B cell (primary cell): ENCODE data around the gene TAPBP. TPM values are rescaled to one million over a fixed set of nuclear protein-coding genes. Genes with fewer than 3 reads are reported as not detected.
"Not testable (repeated sequence)": the region's sequence is repeated elsewhere in the genome, so short reads cannot be mapped to it uniquely, and the experiment has no call there.

Experiments
- ATAC-seq: fragments of 200-7000 bp; cut with Tn5 transposase; one replicate; pipeline ENCODE4 v1.10.0; 2021; ENCODE audit warnings: low read depth, mild to moderate bottlenecking, moderate number of reproducible peaks, moderate library complexity
- CTCF ChIA-PET: fragments of 350-600 bp; sonication (Branson Sonifier 250); formaldehyde crosslinking; loops from one replicate; lab custom pipeline; 2021; ENCODE audit warnings: antibody characterized with exemption, inconsistent platforms; lab: Charles Lee
- POLR2A ChIA-PET: fragments of 350-600 bp; sonication (Branson Sonifier 250); formaldehyde crosslinking; loops from one replicate; lab custom pipeline; 2021; ENCODE audit warnings: antibody characterized with exemption; lab: Charles Lee
- DNase-seq: peaks from one replicate; pipeline ENCODE4 v3.0.0; 2013
- H2AFZ ChIP-seq: 2 replicates; pipeline ENCODE4 v1.6.1; 2012; ENCODE audit warnings: mild to moderate bottlenecking, low read depth, low read length; ENCODE audit not compliant: insufficient read depth, poor library complexity, severe bottlenecking
- H3K27ac ChIP-seq, 2 donors: 1 replicate in 1 of 2; 2 replicates in 1 of 2; pipeline ENCODE4 v1.5.1; 2012 to 2013; ENCODE audit warnings: low read length in 2 of 2, mild to moderate bottlenecking in 2 of 2, moderate library complexity in 1 of 2
- H3K27me3 ChIP-seq, 4 experiments: fragments of 200-600 bp in 1 of 4; sonication (generic) in 1 of 4; replicated peaks in 1 of 4; 1 replicate in 2 of 4; 2 replicates in 2 of 4; pipeline versions ENCODE4 v1.6.1 to v1.7.0; 2013 to 2016; ENCODE audit warnings: low read length in 3 of 4, mild to moderate bottlenecking in 2 of 4, mixed read lengths in 1 of 4, moderate library complexity in 1 of 4; ENCODE audit not compliant: insufficient read depth in 4 of 4, control insufficient read depth in 3 of 4; ENCODE audit errors: control extremely low read depth in 1 of 4
- H3K36me3 ChIP-seq, 2 experiments: replicated peaks in 1 of 2; 1 replicate in 1 of 2; 2 replicates in 1 of 2; pipeline versions ENCODE4 v1.6.1 to v1.7.1; 2013; ENCODE audit warnings: low read length in 1 of 2; ENCODE audit not compliant: insufficient read depth in 2 of 2, control insufficient read depth in 1 of 2; ENCODE audit errors: control extremely low read depth in 1 of 2, extremely low read depth in 1 of 2
- H3K4me1 ChIP-seq, 2 donors: fragments of 200-600 bp in 1 of 2; sonication (generic) in 1 of 2; 1 replicate in 1 of 2; 2 replicates in 1 of 2; pipeline versions ENCODE4 v1.5.1 to v1.6.1; 2013 to 2017; ENCODE audit warnings: low read length in 2 of 2; ENCODE audit not compliant: control insufficient read depth in 2 of 2, insufficient read depth in 2 of 2
- H3K4me2 ChIP-seq: replicated peaks from 2 replicates; pipeline ENCODE3; 2012; ENCODE audit warnings: mild to moderate bottlenecking, low read depth, low read length; ENCODE audit not compliant: poor library complexity, severe bottlenecking
- H3K4me3 ChIP-seq, 5 experiments: fragments of 200-600 bp in 1 of 5; sonication (generic) in 1 of 5; 1 replicate in 3 of 5; 2 replicates in 2 of 5; pipeline versions ENCODE4 v1.5.1 to v1.7.0; 2011 to 2016; ENCODE audit warnings: low read length in 4 of 5, mild to moderate bottlenecking in 4 of 5, low read depth in 2 of 5, control low read depth in 1 of 5, moderate library complexity in 1 of 5; ENCODE audit not compliant: insufficient read depth in 1 of 5; ENCODE audit errors: control extremely low read depth in 1 of 5, extremely low read depth in 1 of 5
- H3K79me2 ChIP-seq: fragments of 200-600 bp; sonication (generic); one replicate; pipeline ENCODE4 v1.6.0; 2016; ENCODE audit warnings: low read length; ENCODE audit not compliant: control insufficient read depth, insufficient read depth
- H3K9ac ChIP-seq: fragments of 200-600 bp; sonication (generic); 2 replicates; pipeline ENCODE4 v1.6.1; 2017; ENCODE audit warnings: mild to moderate bottlenecking, low read length, moderate library complexity
- H3K9me3 ChIP-seq, 3 donors: one replicate each; pipeline versions ENCODE4 v1.6.1 to v1.7.1; 2013; ENCODE audit warnings: low read length in 2 of 3; ENCODE audit not compliant: control insufficient read depth in 2 of 3, insufficient read depth in 1 of 3; ENCODE audit errors: control extremely low read depth in 1 of 3
- H4K20me1 ChIP-seq: 2 replicates; pipeline ENCODE4 v1.6.0; 2012; ENCODE audit warnings: mild to moderate bottlenecking, low read length; ENCODE audit not compliant: insufficient read depth, control insufficient read depth, poor library complexity, severe bottlenecking
- H3K27ac Mint-ChIP-seq: one replicate; pipeline ENCODE4 v1.8.0; 2021; ENCODE audit warnings: mixed read lengths
- H3K27me3 Mint-ChIP-seq: one replicate; pipeline ENCODE4 v1.8.0; 2021; ENCODE audit warnings: mixed read lengths
- H3K4me1 Mint-ChIP-seq: one replicate; pipeline ENCODE4 v1.8.0; 2021; ENCODE audit warnings: mixed read lengths
- H3K4me3 Mint-ChIP-seq: one replicate; pipeline ENCODE4 v1.8.0; 2021; ENCODE audit warnings: mixed read lengths
- H3K9me3 Mint-ChIP-seq: one replicate; pipeline ENCODE4 v1.8.0; 2022; ENCODE audit warnings: mixed read lengths; ENCODE audit not compliant: insufficient read depth
- EZH2 ChIP-seq: IDR thresholded peaks from 2 replicates; pipeline ENCODE4 v1.6.1; 2012; ENCODE audit warnings: borderline replicate concordance, low read depth, mild to moderate bottlenecking, moderate library complexity, low read length; ENCODE audit not compliant: insufficient read depth, poor library complexity, severe bottlenecking
- WGBS: methylation state at CpG from one replicate; pipeline ENCODE4 v1.1.5; 2013; ENCODE audit warnings: missing lambda C conversion rate; ENCODE audit not compliant: insufficient coverage; 5-methylcytosine and 5-hydroxymethylcytosine counted together
- intact Hi-C: fragments of 100-400 bp; cut with micrococcal nuclease; formaldehyde crosslinking; loops from one replicate; pipeline ENCODE4 v1.10.0; 2022
- polyA plus RNA-seq: library from polyadenylated mRNA; depleted of rRNA; stranded (reverse); fragments of >200 nt; gene quantifications from 2 replicates; pipeline ENCODE4 v1.2.3, GENCODE V29; 2012
- total RNA-seq, 2 donors: library from RNA; stranded (reverse); fragments of 120-200 nt in 1 of 2; gene quantifications; 1 replicate in 1 of 2; 2 replicates in 1 of 2; pipeline versions ENCODE4 v1.2.3 to v1.2.4, GENCODE V29; 2013 to 2022
- TF ChIP-seq, protein P1 (sequence below): fragments of 200-600 bp; IDR thresholded peaks from one replicate; pipeline ENCODE4 v1.8.0; 2022; ENCODE audit warnings: antibody characterized with exemption, mild to moderate bottlenecking

The TAPBP gene
- total and polyA plus RNA-seq, 2 donors (not counting 1 experiment from before 2014, with no cell fraction given) = 302 to 310 TPM

DNA sequence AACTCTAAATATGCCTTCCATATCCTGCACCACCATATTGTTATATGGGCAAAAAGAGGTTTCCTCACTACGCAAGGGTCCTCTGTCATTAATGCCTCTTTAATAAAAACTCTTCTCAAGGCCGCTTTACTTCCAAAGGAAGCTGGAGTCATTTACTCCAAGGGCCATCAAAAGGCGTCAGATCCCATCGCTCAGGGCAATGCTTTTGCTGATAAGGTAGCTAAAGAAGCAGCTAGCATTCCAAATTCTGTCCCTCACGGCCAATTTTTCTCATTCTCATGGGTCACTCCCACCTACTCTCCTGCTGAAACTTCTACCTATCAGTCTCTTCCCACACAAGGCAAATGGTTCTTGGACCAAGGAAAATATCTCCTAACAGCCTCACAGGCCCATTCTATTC, 33.9 kb upstream of the TAPBP start:
- Mint-ChIP-seq H3K27ac (no peak overlapping the region), H3K4me3 (no peak overlapping the region), H3K9me3 (no peaks in the 10 kb centered on the region), H3K27me3 (no peaks in the 10 kb centered on the region), H3K4me1 (peaks cover 31% of the 10 kb centered on the region)
- intact Hi-C loops = no loop called here
- H3K4me1 ChIP-seq = peaks cover 29 to 32% of the 10 kb centered on the region in 2 donors
- CTCF ChIA-PET = interaction anchor here (0.6 to 1.5 kb wide), 2 partner anchors 43 to 1195 kb away, joined by 3 to 4 read pairs; no protein-coding TSS in a partner anchor
- POLR2A ChIA-PET = no interaction called here
- H3K36me3 ChIP-seq = no peaks in the 10 kb centered on the region
- ATAC-seq (no peak), DNase-seq (no peak)
- H3K4me2 ChIP-seq = no peak overlapping the region
- peaks cover 0 to 6% (median 0%) of the 10 kb centered on the region in 3 donors for H3K9me3 ChIP-seq
- no peaks in the 10 kb centered on the region for H3K27me3 ChIP-seq
- TF ChIP-seq, protein P1, sequence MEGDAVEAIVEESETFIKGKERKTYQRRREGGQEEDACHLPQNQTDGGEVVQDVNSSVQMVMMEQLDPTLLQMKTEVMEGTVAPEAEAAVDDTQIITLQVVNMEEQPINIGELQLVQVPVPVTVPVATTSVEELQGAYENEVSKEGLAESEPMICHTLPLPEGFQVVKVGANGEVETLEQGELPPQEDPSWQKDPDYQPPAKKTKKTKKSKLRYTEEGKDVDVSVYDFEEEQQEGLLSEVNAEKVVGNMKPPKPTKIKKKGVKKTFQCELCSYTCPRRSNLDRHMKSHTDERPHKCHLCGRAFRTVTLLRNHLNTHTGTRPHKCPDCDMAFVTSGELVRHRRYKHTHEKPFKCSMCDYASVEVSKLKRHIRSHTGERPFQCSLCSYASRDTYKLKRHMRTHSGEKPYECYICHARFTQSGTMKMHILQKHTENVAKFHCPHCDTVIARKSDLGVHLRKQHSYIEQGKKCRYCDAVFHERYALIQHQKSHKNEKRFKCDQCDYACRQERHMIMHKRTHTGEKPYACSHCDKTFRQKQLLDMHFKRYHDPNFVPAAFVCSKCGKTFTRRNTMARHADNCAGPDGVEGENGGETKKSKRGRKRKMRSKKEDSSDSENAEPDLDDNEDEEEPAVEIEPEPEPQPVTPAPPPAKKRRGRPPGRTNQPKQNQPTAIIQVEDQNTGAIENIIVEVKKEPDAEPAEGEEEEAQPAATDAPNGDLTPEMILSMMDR = no peak
- no peak for TF ChIP-seq EZH2
- H3K27ac ChIP-seq = no peak overlapping the region
- peaks cover 6% of the 10 kb centered on the region for H3K79me2 ChIP-seq
- no peak overlapping the region for H3K4me3 ChIP-seq
- 90% methylated on average over 3 of the region's 5 CpGs for WGBS
- H4K20me1 ChIP-seq = no peaks in the 10 kb centered on the region
- H3K9ac ChIP-seq = no peak overlapping the region
- no peak overlapping the region for H2AFZ ChIP-seq

- H3K79me2 ChIP-seq, intact Hi-C loops, H4K20me1 ChIP-seq, H2AFZ ChIP-seq, H3K4me2 ChIP-seq, H3K4me3 Mint-ChIP-seq, H3K9me3 ChIP-seq, H3K9me3 Mint-ChIP-seq, H3K27me3 ChIP-seq, H3K36me3 ChIP-seq, H3K27ac Mint-ChIP-seq, ATAC-seq, H3K9ac ChIP-seq, H3K27ac ChIP-seq, POLR2A ChIA-PET, H3K4me3 ChIP-seq, H3K27me3 Mint-ChIP-seq, DNase-seq: not testable (repeated sequence)
- peaks cover 36 to 40% of the 10 kb centered on the region in 2 donors for H3K4me1 ChIP-seq
- H3K4me1 Mint-ChIP-seq = peaks cover 33% of the 10 kb centered on the region
- CTCF ChIA-PET = interaction anchor here (4.4 kb wide), 1 partner anchor 46 kb away, joined by 45 read pairs; the partner anchor contains the start of gene RGL2
- 98% methylated on average over 5 of the region's 5 CpGs for WGBS
Observed at GRCh38 chr6:33346972-33347371, 33.1 kb upstream of the TAPBP start.
